Measurements from ENCODE around the gene MYO1D. TPM values are rescaled to one million over a fixed set of nuclear protein-coding genes. Genes with fewer than 3 reads are reported as not detected.

MYO1D gene
- total RNA-seq, 1 experiment from 2014 or later = 5.6 TPM

DNA sequence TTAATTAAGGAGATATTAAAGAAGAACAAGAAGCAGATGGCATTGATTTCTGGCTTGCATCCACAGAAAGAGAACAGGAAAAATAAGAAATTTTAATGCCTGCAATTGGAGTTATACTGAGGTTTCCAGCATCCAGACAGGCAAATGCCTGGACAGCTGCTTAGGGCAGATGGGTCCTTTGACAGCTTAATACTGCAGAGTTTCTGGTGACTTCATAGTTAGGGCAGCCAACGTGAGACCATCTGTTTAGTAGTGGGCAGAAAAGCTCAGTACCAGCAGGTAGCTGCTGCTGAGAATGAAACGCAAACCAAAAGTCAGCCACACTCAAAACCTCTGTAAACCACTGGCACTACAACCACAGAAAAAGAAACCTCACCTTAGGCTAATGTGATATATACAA is 280.3 kb downstream of the MYO1D start:
- H4K20me1 ChIP-seq (ENCODE audit: insufficient read depth, low read depth, low read length) = no peaks in the 10 kb centered on the region
- no peaks in the 10 kb centered on the region for H3K9me3 ChIP-seq (ENCODE audit: low read length)
- no peak for DNase-seq
- no peaks in the 10 kb centered on the region for H3K27me3 ChIP-seq (ENCODE audit: low read length)
- no peaks in the 10 kb centered on the region for H3K9me2 ChIP-seq (replicated peaks; ENCODE audit: insufficient read depth, low read length)
- H3K27ac ChIP-seq (ENCODE audit: low read length) = no peak overlapping the region
- H2AFZ ChIP-seq (ENCODE audit: low read length) = no peak overlapping the region
- H3K4me3 ChIP-seq (ENCODE audit: low read length) = no peak overlapping the region
- no peaks in the 10 kb centered on the region for H3K4me1 ChIP-seq (ENCODE audit: low read length)
- no peaks in the 10 kb centered on the region for H3K36me3 ChIP-seq (ENCODE audit: insufficient read depth, low read length)
- no peak overlapping the region for H3K9ac ChIP-seq (ENCODE audit: low read length)
- H3K79me2 ChIP-seq (ENCODE audit: low read length) = no peaks in the 10 kb centered on the region
- no peak overlapping the region for H3K4me2 ChIP-seq (ENCODE audit: low read depth, low read length, poor library complexity, severe bottlenecking)

DNA sequence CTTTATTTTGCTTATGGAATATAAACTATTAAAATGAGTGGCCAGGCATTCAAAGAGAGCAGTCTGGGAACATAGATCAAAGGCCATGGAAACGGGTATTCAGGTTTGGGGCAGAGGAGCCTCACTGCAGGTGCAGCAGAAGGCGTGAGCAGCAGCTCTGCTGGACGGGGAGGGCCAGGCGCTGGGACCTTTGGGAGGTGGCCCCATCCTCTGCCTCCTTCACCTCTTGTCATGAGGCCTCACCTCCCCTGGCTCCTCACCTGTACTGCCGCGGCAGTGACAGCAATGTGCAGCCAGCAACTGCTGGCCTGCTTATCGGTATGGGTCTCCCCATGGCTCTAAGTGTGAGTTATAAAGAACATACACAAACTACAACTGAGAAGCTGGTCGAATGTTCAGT is 280.7 kb downstream of the MYO1D start:
- Histone ChIP-seq H3K4me3 (ENCODE audit: low read length) (no peak overlapping the region), H3K9ac (ENCODE audit: low read length) (no peak overlapping the region), H3K79me2 (ENCODE audit: low read length) (no peaks in the 10 kb centered on the region), H3K9me3 (ENCODE audit: low read length) (no peaks in the 10 kb centered on the region), H3K36me3 (ENCODE audit: insufficient read depth, low read length) (no peaks in the 10 kb centered on the region), H3K27me3 (ENCODE audit: low read length) (no peaks in the 10 kb centered on the region), H3K9me2 (replicated peaks; ENCODE audit: insufficient read depth, low read length) (no peaks in the 10 kb centered on the region), H2AFZ (ENCODE audit: low read length) (no peak overlapping the region), H3K4me2 (ENCODE audit: low read depth, low read length, poor library complexity, severe bottlenecking) (no peak overlapping the region), H4K20me1 (ENCODE audit: insufficient read depth, low read depth, low read length) (no peaks in the 10 kb centered on the region), H3K27ac (ENCODE audit: low read length) (no peak overlapping the region), H3K4me1 (ENCODE audit: low read length) (no peaks in the 10 kb centered on the region)
- no peak for DNase-seq

DNA sequence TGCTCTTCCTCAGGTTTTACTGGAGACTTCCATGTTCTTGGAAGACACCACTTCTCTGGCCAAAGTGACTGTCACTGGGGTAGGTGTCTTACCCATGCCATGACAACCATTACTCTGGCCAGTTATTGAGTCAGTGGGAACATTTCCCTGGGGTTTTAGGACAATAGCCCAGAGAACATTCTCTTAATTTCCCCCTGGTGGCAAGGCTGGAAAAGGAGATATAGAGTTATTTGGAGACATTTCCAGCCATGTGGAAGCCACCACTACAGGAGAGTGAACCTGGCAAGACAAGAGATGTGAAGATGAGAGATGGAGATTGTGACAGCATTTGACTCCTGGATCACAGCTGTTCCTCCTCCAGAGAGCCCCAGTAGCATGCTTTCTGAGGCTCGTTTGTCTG is 283.9 kb downstream of the MYO1D start:
- Histone ChIP-seq H3K27me3 (ENCODE audit: low read length) (no peaks in the 10 kb centered on the region), H3K4me2 (ENCODE audit: low read depth, low read length, poor library complexity, severe bottlenecking) (no peak overlapping the region), H3K4me1 (ENCODE audit: low read length) (no peaks in the 10 kb centered on the region), H3K4me3 (ENCODE audit: low read length) (no peak overlapping the region), H3K9ac (ENCODE audit: low read length) (no peak overlapping the region), H2AFZ (ENCODE audit: low read length) (no peak overlapping the region), H3K9me2 (replicated peaks; ENCODE audit: insufficient read depth, low read length) (no peaks in the 10 kb centered on the region), H4K20me1 (ENCODE audit: insufficient read depth, low read depth, low read length) (no peaks in the 10 kb centered on the region), H3K27ac (ENCODE audit: low read length) (no peak overlapping the region), H3K9me3 (ENCODE audit: low read length) (no peaks in the 10 kb centered on the region), H3K79me2 (ENCODE audit: low read length) (no peaks in the 10 kb centered on the region), H3K36me3 (ENCODE audit: insufficient read depth, low read length) (no peaks in the 10 kb centered on the region)
- DNase-seq = no peak

DNA sequence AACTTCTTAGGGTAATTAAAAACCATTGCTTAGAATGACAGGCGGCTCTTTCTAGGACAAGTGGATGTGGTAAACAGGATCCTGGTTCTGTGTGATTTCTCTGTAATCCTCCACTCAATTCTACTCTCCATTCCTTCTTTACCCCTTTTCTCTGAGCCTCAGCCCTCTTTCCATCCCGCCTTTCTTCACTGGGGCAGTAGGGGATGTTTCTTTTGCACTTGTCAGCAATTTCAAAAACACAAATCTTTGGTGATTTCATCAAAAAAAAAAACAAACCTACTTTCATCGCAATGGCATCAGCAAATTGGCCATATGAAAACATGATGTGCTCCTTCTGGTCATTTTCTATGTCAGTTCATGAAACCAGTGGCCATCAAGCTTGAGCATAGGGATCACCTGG is 285.5 kb downstream of the MYO1D start:
- no peak overlapping the region for H3K4me3 ChIP-seq (ENCODE audit: low read length)
- no peaks in the 10 kb centered on the region for H3K36me3 ChIP-seq (ENCODE audit: insufficient read depth, low read length)
- no peak overlapping the region for H3K4me2 ChIP-seq (ENCODE audit: low read depth, low read length, poor library complexity, severe bottlenecking)
- no peak overlapping the region for H2AFZ ChIP-seq (ENCODE audit: low read length)
- H3K9ac ChIP-seq (ENCODE audit: low read length) = no peak overlapping the region
- H3K79me2 ChIP-seq (ENCODE audit: low read length) = no peaks in the 10 kb centered on the region
- no peaks in the 10 kb centered on the region for H4K20me1 ChIP-seq (ENCODE audit: insufficient read depth, low read depth, low read length)
- H3K9me3 ChIP-seq (ENCODE audit: low read length) = no peaks in the 10 kb centered on the region
- H3K27me3 ChIP-seq (ENCODE audit: low read length) = no peaks in the 10 kb centered on the region
- H3K27ac ChIP-seq (ENCODE audit: low read length) = no peak overlapping the region
- H3K9me2 ChIP-seq (replicated peaks; ENCODE audit: insufficient read depth, low read length) = no peaks in the 10 kb centered on the region
- H3K4me1 ChIP-seq (ENCODE audit: low read length) = no peaks in the 10 kb centered on the region
- DNase-seq = no peak

DNA sequence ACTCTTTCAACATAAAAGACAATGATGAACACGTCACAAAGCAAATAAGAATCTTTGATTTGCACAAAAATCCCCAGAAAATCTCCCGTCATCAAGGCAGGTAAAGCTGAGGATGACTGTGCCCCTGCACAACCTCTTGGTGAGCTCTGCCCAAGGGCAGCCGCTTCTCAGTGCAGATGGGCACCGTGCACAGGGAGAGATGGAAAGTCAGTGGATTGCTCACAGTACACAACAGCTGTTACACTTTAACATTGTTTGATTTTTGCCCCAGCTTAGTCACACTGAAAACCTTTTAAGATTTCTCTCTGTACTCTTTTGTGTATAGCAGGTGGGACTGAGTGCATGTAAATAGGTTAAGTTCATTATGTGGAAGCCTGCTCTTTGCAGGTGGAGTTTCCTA is 285.9 kb downstream of the MYO1D start:
- Histone ChIP-seq H3K9ac (ENCODE audit: low read length) (no peak overlapping the region), H3K9me2 (replicated peaks; ENCODE audit: insufficient read depth, low read length) (no peaks in the 10 kb centered on the region), H3K27ac (ENCODE audit: low read length) (no peak overlapping the region), H3K27me3 (ENCODE audit: low read length) (no peaks in the 10 kb centered on the region), H3K79me2 (ENCODE audit: low read length) (no peaks in the 10 kb centered on the region), H2AFZ (ENCODE audit: low read length) (no peak overlapping the region), H3K36me3 (ENCODE audit: insufficient read depth, low read length) (no peaks in the 10 kb centered on the region), H3K4me3 (ENCODE audit: low read length) (no peak overlapping the region), H3K4me2 (ENCODE audit: low read depth, low read length, poor library complexity, severe bottlenecking) (no peak overlapping the region), H4K20me1 (ENCODE audit: insufficient read depth, low read depth, low read length) (no peaks in the 10 kb centered on the region), H3K9me3 (ENCODE audit: low read length) (no peaks in the 10 kb centered on the region), H3K4me1 (ENCODE audit: low read length) (no peaks in the 10 kb centered on the region)
- no peak for DNase-seq

DNA sequence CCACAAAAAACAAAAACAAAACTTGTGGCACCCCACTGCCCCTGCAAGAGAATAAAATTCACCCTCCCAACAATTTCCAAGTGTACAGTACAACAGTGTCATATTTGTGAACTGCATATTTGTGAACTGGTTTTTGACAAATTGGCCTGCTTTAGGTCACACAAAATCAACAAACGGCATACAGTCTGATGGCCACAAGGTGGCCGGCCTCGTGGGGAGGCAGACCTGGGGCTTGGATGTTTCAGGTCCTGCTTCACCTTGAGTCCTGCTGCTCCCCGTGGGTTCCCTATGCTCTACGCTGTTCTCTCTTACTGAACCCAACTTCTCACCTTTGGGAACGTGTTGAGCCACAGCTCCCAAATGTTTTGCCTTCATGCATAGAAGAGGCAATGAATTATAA is 287.9 kb downstream of the MYO1D start:
- H3K9me3 ChIP-seq (ENCODE audit: low read length) = no peaks in the 10 kb centered on the region
- H2AFZ ChIP-seq (ENCODE audit: low read length) = no peak overlapping the region
- no peaks in the 10 kb centered on the region for H3K36me3 ChIP-seq (ENCODE audit: insufficient read depth, low read length)
- no peak overlapping the region for H3K4me3 ChIP-seq (ENCODE audit: low read length)
- no peak for DNase-seq
- H4K20me1 ChIP-seq (ENCODE audit: insufficient read depth, low read depth, low read length) = no peaks in the 10 kb centered on the region
- H3K4me2 ChIP-seq (ENCODE audit: low read depth, low read length, poor library complexity, severe bottlenecking) = no peak overlapping the region
- no peaks in the 10 kb centered on the region for H3K27me3 ChIP-seq (ENCODE audit: low read length)
- no peak overlapping the region for H3K27ac ChIP-seq (ENCODE audit: low read length)
- no peak overlapping the region for H3K9ac ChIP-seq (ENCODE audit: low read length)
- H3K79me2 ChIP-seq (ENCODE audit: low read length) = no peaks in the 10 kb centered on the region
- no peaks in the 10 kb centered on the region for H3K4me1 ChIP-seq (ENCODE audit: low read length)
- H3K9me2 ChIP-seq (replicated peaks; ENCODE audit: insufficient read depth, low read length) = no peaks in the 10 kb centered on the region

DNA sequence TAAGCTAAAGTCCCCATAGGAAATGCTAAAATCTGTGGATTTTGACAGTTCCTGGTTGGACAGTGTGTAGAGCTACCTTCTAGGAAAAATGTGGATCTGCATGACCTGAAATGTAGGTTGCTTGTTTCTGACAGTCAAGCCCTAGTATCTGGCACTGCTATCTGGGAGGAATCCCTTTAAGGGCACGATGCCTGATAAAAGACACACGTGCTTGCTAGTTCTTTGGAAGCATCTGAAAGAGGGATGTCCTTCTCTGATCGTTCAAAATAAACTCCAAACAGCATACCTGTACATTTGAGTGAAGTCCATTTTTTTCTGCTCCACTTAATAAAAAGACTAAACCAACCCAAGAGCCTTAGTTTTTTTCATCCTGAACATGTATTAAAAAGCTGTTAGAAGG is 288.8 kb downstream of the MYO1D start:
- Histone ChIP-seq H3K27ac (ENCODE audit: low read length) (no peak overlapping the region), H3K79me2 (ENCODE audit: low read length) (no peaks in the 10 kb centered on the region), H3K36me3 (ENCODE audit: insufficient read depth, low read length) (no peaks in the 10 kb centered on the region), H4K20me1 (ENCODE audit: insufficient read depth, low read depth, low read length) (no peaks in the 10 kb centered on the region), H3K9me3 (ENCODE audit: low read length) (no peaks in the 10 kb centered on the region), H3K9me2 (replicated peaks; ENCODE audit: insufficient read depth, low read length) (no peaks in the 10 kb centered on the region), H3K4me2 (ENCODE audit: low read depth, low read length, poor library complexity, severe bottlenecking) (no peak overlapping the region), H3K4me1 (ENCODE audit: low read length) (no peaks in the 10 kb centered on the region), H3K9ac (ENCODE audit: low read length) (no peak overlapping the region), H3K27me3 (ENCODE audit: low read length) (no peaks in the 10 kb centered on the region), H3K4me3 (ENCODE audit: low read length) (no peak overlapping the region), H2AFZ (ENCODE audit: low read length) (no peak overlapping the region)
- no peak for DNase-seq

DNA sequence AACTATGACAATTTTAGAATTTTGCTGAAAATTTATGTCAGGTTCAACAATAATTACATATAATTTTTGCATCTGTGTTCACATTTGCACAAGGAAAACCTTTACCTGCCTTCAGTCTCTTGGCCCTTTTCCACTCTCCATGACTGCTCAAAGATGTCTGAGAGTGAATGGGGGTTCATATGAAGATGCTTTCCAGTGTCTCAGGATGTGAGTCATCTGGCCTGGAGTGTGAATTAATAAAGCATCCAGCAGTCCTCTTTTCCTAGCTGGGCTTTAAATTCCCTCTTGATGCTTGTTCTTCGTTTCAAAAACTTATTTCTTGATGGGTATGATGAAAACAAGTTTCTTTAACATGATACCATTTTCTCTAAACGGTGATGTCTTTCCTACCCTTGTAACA is 290.3 kb downstream of the MYO1D start:
- no peaks in the 10 kb centered on the region for H3K9me2 ChIP-seq (replicated peaks; ENCODE audit: insufficient read depth, low read length)

DNA sequence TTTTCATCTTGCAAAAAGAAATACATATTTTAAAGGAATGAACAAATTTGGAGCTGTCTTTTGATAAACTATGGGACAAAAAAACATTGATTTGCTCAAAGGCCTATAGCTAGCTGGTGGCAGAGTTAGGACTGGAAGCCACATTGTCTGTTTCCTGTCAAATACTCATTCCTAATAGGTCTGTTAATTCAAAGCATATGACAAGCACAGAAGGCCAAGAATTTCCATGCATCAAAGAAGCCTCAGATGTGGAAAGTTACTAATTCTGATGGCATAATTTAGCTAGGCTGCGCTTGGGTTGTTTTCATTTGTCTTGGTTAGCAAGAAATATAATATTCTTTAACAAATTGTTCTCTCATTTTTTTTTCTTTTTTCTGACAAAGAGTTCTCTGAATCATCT is 292.1 kb downstream of the MYO1D start:
- H3K4me2 ChIP-seq (ENCODE audit: low read depth, low read length, poor library complexity, severe bottlenecking) = no peak overlapping the region
- H3K9me2 ChIP-seq (replicated peaks; ENCODE audit: insufficient read depth, low read length) = no peaks in the 10 kb centered on the region
- H3K9me3 ChIP-seq (ENCODE audit: low read length) = no peaks in the 10 kb centered on the region
- no peaks in the 10 kb centered on the region for H3K4me1 ChIP-seq (ENCODE audit: low read length)
- DNase-seq = no peak
- no peak overlapping the region for H3K9ac ChIP-seq (ENCODE audit: low read length)
- no peaks in the 10 kb centered on the region for H3K79me2 ChIP-seq (ENCODE audit: low read length)
- no peak overlapping the region for H3K27ac ChIP-seq (ENCODE audit: low read length)
- H3K4me3 ChIP-seq (ENCODE audit: low read length) = no peak overlapping the region
- no peak overlapping the region for H2AFZ ChIP-seq (ENCODE audit: low read length)
- H3K27me3 ChIP-seq (ENCODE audit: low read length) = no peaks in the 10 kb centered on the region; the same call in 1 of the 2 replicates
- H4K20me1 ChIP-seq (ENCODE audit: insufficient read depth, low read depth, low read length) = no peaks in the 10 kb centered on the region
- no peaks in the 10 kb centered on the region for H3K36me3 ChIP-seq (ENCODE audit: insufficient read depth, low read length)

More for the DNA sequence above, 290.3 kb downstream of the MYO1D start:
- H3K36me3 ChIP-seq (ENCODE audit: insufficient read depth, low read length) = no peaks in the 10 kb centered on the region
- no peaks in the 10 kb centered on the region for H3K4me1 ChIP-seq (ENCODE audit: low read length)
- H3K9me3 ChIP-seq (ENCODE audit: low read length) = no peaks in the 10 kb centered on the region
- H3K4me2 ChIP-seq (ENCODE audit: low read depth, low read length, poor library complexity, severe bottlenecking) = no peak overlapping the region
- H3K79me2 ChIP-seq (ENCODE audit: low read length) = no peaks in the 10 kb centered on the region
- no peaks in the 10 kb centered on the region; the same call in 1 of the 2 replicates for H3K27me3 ChIP-seq (ENCODE audit: low read length)
- H3K9ac ChIP-seq (ENCODE audit: low read length) = no peak overlapping the region
- DNase-seq = no peak
- H3K27ac ChIP-seq (ENCODE audit: low read length) = no peak overlapping the region
- H3K4me3 ChIP-seq (ENCODE audit: low read length) = no peak overlapping the region
- no peaks in the 10 kb centered on the region for H4K20me1 ChIP-seq (ENCODE audit: insufficient read depth, low read depth, low read length)
- no peak overlapping the region for H2AFZ ChIP-seq (ENCODE audit: low read length)

All from Karpas-422 (cell line).